ENCODE measurements around the gene CGB2.
A peak's percentile ranks its signal among the peaks of the same experiment; 100 is the strongest.
"Not testable (repeated sequence)": the region's sequence is repeated elsewhere in the genome, so short reads cannot be mapped to it uniquely, and the experiment has no call there.

GRCh38 chr19:49031642-49032301 lies at the start of gene CGB2:
- TF ChIP-seq, protein P1, sequence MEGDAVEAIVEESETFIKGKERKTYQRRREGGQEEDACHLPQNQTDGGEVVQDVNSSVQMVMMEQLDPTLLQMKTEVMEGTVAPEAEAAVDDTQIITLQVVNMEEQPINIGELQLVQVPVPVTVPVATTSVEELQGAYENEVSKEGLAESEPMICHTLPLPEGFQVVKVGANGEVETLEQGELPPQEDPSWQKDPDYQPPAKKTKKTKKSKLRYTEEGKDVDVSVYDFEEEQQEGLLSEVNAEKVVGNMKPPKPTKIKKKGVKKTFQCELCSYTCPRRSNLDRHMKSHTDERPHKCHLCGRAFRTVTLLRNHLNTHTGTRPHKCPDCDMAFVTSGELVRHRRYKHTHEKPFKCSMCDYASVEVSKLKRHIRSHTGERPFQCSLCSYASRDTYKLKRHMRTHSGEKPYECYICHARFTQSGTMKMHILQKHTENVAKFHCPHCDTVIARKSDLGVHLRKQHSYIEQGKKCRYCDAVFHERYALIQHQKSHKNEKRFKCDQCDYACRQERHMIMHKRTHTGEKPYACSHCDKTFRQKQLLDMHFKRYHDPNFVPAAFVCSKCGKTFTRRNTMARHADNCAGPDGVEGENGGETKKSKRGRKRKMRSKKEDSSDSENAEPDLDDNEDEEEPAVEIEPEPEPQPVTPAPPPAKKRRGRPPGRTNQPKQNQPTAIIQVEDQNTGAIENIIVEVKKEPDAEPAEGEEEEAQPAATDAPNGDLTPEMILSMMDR (IDR thresholded peaks at IDR 0.05): peak in 1 of 5 experiments; percentile 26
- TF ChIP-seq EP300 (IDR thresholded peaks at IDR 0.05; ENCODE audit: low read depth); POLR2AphosphoS5 (IDR thresholded peaks at IDR 0.05): not testable (repeated sequence)
